Kidney glomerular epithelial cell (primary cell): ENCODE measurements around the gene JMJD1C.

Source experiments
- DNase-seq: peaks from one replicate; lab custom pipeline; 2025; lab: John Stamatoyannopoulos, UW

The JMJD1C gene

DNA sequence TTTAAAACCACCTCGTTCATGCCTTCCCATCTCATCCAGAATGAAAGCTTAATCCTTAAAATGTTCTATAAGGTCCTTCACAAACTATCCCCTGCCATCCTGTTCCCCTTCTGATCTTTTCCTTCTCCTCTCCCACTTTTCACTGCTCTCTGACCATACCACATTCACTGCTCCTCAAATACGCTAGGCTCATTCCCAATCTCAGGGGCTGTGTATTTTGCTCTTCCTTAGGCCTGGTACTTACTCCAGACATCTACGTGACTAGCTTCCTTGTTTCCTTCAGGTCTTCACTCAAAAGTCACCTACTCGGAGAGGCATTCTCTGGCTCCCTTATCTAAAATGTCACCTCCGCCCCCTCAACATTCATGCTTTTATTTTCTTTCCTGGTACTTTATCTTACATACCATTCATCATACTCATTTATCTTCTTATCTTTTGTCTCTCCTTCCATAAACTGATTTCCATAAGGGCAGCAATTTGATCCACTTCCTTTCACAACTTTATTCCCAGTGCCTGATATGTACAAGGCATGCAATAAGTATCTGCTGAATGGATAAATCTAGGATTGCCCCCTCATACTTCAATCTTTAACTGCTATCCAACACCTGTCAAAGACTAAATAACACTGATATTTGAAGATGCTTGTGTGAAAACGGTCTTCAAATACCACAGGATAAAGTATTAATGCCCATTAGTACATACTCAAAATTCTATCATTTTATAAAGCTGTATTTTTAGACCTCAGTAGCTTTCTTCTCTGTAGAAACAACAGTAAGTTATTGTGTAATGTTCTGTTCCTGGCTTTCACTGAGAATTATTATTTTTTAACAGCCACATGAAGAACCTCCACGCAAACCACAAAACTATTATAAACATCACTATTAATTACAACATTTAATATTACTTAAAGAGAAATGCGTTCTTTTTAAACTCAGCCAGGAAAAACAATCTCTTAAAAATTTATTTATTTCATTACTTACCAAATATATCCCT lies 27.0 kb downstream of the JMJD1C start:
- DNase-seq, result no peak

DNA sequence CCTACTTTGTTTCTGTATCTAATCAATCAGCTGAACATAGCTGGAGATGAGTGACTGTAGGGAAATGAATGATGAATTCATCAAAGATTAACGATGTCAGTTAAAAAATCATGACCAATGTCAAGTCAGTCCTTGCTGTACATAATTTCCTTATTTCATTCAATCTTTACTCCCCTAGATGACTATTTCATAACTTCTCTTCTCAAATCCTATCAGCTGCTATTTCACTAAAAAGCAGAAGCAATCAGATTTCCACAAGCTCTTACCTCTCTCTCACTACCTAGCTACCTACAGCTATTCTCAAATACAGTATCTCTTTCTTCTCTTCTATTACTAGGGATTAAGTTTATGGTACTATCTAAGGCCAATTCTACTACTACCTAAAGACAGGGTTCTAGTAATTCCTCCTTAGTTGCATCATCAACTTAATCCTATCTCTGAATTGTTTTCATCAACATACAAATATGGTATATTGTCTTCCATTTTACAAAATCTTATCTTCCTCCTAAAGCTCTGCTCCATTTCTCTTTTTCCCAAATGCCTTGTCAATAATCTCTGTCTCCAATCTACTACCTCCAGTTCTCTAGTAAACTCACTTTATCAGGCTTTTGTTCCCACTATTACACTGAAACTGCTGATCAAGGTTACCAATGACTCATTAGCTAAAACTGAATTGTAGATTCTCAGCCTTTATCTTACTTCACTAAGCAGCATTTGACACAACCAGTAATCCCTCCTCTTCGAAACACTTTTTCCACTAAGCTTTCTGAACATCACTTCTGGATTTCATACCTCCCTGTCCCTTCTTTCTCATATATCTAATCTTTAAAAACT lies 28.4 kb downstream of the JMJD1C start:
- no peak for DNase-seq

DNA sequence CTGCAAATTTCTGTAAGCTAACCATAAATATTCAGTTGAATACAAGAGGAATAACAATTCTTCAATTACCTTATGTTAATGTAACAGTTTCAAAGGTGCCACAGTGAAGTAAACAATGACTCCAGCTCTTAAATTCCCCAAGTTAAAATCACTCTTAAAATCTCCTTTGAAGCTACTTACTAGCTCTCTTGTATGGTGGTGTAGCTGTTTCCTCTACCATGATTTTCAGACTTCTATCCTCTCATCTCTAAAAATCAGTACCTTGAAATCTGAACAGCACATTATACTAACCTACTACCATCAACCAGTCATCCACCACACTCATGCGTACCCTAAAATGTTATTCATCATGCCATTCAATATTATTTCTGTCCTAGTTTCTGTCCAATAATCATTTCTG lies 29.6 kb downstream of the JMJD1C start:
- no peak for DNase-seq

DNA sequence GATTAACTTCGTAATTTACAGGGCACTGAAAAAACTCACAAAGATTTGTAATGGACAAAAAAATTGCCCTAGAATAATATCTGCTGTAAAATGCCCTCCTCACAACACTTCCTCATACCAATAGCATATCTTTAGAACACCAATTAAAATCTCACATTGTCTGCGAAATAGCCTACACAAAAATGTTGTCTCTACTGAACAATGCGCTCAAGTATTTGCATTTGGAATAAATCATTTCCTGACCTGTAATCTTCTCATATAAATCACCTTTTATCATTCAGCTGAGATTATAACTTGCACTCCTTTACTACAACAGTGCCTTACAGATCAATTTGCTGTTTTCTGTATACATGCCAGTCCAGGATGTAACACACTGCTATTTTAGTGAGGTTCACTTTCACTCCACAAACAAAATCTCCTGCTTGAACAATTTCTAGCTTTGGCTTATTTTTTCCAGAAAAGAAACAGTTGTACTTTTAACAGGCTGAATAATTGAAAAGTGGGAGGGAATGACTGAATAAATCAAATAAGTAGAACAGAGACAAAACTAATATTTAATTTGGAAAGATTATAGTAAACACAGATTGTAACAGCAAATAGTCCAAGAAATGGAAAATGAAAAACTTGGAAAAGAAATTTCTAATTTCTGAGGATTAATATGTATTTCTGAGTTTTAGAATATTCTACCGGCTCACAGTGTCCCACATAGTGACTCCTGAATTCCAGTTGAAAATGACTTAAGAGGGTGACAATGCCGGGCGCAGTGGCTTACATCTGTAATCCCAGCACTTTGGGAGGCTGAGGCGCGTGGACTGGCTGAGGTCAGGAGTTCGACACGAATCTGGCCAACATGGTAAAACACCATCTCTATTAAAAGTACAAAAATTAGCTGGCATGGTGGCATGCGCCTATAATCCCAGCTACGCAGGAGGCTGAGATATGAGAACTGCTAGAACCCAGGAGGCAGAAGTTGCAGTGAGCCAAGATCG lies 30.6 kb downstream of the JMJD1C start:
- DNase-seq, result no peak

DNA sequence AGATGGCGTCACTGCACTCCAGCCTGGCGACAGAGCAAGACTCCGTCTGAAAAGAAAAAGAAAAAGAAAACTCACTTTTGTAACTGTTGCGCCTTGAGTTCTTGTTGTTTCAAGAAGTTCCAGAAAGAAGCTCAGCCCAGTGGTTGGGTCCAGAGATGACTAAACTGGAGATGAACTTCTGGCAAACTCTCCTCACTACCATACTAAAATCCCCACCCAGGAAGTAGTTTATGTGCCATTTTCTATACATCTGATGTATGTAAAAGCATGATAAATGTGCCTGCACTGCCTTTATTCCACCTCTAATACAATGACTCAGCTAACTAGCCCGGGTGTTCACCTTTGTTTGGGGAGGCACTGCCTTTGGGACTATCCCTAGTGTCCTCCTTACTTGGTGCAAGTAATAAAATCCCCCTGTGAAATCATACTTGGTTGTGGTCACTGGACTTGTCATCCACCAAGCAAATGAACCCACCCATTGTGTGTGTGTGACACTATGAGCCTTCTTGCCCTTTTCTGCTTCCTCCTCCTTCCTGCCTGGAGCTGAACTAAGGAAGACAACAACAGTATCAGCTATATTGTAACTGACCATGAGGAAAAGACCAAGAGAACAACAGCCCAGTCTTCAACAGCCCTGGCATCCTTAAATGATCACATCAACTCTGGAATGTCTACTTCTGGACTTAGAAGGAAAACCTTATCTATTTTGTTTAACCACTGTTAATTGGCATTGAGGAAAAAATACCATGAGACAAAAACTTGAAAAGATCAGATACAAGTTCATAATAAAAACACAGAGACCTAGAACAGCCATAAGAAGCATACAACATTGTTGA lies 33.6 kb downstream of the JMJD1C start:
- DNase-seq, result no peak

DNA sequence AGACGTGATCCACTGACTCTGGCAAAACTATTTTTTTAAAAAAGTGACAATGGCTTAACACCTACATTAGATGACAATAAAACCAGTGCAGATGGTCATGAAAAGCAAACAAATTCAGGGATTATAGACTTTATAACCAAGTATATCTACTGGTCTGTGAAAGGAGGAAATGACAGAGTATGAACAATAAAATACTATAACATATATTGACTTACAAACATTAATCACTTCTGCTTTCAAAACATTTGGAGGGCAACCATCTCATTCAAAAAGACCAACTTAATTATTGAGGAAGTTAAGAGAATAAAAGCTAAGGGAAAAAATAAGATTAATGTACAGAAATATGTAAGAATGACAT lies 34.8 kb downstream of the JMJD1C start:
- DNase-seq, result no peak

DNA sequence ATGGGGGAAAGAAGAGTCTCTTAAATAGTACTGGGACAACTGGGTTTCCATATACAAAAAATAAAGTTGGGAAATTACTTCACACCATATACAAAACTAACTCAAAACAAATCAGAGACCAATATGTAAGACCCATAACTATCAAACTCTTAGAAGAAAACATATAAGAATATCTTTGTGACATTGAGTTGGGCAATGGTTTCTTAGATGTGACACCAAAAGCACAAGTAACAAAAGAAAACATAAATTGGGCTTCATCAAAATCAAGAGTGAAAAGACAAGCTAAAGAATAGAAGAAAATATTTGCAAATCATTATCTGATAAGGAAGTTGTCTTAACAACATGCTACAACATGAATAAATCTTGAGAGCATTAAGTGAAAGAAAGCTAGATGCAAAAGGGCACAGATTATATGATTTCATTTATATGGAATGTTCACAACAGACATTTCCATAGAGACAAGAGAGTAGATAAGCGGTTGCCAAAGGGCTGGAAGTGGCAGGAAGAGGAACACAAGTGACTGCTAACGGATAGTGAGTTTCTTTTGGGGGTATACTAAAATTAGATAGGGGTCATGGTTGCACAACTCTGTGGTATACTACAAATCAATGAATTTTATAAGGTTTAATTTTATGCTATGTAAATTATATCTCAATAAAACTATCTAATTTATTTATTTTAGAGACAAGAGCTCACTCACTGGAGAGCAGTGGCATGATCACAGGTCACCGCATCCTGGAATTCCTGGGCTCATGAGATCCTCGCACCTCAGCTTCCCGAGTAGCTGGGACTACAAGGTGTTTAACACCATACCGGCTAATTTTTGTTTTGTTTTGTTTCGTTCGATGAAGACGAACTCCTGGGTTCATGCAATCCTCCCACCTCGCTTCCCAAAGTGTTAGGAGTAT lies 35.4 kb downstream of the JMJD1C start:
- peak; percentile 67 for DNase-seq

DNA sequence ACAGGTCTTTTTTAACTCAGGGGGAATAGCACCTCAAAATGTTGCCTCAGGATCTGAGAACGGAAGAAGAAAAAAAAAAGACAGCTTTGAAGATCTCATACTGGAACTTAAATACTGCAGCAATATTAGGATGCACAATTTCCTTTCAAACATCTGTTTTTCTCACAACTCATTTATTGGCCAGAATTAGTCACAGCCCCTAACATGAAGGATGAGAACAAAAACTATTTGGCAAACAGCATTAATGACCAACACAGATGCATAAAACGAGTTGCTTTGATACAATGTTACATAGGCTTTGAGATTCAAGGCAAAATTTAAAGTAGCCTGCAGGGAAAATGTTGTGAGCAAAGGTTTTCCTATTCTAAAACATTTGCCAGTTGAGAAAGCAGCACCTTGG lies 36.5 kb downstream of the JMJD1C start:
- DNase-seq, result no peak

DNA sequence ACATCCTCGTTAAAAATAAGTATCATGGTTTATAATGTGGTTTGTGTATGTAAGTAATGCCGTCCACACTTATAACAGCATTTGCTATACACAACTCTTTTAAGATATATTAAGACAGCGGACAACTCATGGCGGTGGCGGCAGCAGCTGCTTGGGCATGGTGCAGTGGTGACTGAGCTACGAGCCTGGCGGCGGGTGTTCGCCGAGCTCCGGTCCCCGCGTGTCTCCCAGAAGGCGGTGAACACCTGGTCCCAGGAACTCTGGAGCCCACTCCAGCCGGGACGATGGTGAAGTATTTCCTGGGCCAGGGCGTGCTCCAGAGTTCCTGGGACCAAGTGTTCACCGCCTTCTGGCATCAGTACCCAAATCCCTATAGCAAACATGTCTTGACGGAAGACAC lies 38.8 kb downstream of the JMJD1C start:
- no peak for DNase-seq

DNA sequence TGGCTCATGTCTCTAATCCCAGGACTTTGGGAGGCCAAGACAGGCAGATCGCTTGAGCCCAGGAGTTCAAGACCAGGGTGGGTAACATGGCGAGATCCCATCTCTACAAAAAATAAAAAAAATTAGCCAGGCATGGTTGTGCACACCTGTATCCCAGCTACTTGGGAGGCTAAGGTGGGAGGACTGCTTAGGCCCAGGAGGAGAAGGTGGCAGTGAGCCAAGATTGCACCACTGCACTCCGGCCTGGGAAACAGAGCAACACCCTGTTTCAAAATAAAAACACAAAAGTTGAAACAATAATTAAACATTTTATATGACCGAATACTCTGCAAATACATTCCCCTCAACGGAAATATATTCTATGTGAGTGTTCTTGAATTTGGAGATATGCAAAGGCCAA lies 40.3 kb downstream of the JMJD1C start:
- DNase-seq, result no peak

DNA sequence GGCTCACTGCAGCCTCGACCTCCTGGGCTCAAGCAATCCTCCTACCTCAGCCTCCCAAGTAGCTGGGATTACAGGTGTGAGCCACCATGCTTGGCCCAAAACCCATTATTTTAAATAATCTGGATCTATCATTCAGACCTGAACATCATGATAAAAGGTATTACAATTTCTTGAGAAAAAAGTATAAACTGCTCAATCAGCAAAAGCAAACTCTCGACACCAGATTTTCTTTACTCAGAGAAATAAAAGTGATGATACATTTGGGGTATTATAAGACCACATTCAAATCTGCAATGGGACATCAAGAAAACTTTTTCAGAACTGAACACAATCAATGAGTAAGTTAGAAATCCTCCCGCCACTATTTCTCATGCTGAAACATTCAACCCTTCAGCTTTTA lies 41.2 kb downstream of the JMJD1C start:
- no peak for DNase-seq

DNA sequence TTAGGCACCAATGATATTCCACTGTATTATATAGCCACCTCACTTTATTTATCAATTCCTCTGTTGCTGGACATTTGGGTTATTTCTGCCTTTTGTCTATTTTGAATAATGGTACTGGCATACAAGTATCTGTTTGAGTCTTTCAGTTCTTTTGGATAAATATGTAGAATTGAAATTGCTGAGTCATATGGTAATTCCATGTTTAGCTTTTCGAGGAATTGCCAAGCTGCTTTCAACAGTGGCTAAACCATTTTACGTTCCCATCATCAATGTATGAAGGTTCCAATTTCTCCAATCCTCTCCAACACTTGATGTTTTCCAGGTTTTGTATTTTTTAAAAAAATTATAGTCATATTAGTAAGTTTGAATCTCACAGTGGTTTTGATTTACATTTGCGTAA lies 42.3 kb downstream of the JMJD1C start:
- DNase-seq, result no peak

DNA sequence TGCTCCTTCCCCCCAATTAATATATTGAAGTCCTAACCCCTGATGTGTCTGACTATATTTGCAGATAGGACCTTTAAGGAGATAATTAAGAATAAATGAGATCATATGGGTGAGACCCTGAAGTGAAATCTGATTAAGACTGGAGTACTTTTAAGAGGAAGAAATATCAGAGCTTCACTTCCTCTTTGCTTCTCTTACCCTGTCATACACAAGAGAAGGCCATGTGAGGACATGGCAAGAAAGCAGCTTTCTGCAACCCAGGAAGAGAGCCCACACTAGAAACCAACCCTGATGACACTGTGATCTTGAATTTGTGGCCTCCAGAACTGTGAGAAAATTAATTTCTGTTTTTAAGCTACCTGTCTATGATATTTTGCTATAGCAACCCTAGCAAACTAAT lies 44.2 kb downstream of the JMJD1C start:
- no peak for DNase-seq

DNA sequence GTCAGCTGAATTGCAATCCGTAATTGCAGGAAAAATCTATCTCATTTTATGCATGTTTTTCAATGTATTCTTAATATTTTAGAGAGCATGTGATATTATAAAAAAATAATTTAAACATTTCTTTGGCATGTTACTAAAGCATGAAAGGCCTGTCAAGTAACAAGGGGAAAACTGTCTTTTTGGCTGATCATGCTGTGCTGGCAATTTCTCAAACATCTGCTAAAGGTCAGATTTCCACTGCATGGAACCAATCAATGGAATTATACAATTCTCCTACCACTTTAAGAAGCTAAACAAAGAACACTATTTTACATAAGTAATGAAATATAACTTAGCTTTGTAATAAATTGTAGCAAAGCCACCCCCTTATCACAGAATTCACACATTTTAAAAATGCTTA lies 49.4 kb downstream of the JMJD1C start:
- no peak for DNase-seq

DNA sequence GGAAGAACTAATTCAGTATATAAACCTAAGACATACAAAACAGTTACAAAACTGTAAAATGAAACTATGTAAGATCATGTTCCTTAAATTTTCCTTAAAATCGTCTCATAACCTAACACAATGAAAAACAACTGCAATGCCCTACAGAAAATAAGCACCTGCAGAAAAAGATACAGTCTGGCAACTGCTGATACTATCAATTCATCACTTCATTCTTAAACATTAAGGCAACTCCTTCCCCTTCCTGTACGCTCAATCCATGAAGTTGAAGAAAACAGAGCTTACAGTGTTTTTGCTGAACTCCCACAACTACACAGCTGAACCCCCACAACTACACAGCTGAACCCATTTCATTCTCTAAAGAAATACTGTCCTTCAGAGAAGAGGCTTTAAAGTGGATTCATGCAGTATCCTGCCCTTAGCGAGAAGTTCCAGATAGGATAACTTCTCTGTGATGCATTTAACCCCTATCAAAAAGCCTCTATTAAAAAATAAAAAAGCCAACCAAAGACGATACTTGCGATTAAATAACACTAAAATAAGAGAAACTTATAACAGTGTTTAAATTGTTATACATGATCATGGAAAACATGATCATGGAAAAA lies 50.0 kb downstream of the JMJD1C start:
- no peak for DNase-seq

DNA sequence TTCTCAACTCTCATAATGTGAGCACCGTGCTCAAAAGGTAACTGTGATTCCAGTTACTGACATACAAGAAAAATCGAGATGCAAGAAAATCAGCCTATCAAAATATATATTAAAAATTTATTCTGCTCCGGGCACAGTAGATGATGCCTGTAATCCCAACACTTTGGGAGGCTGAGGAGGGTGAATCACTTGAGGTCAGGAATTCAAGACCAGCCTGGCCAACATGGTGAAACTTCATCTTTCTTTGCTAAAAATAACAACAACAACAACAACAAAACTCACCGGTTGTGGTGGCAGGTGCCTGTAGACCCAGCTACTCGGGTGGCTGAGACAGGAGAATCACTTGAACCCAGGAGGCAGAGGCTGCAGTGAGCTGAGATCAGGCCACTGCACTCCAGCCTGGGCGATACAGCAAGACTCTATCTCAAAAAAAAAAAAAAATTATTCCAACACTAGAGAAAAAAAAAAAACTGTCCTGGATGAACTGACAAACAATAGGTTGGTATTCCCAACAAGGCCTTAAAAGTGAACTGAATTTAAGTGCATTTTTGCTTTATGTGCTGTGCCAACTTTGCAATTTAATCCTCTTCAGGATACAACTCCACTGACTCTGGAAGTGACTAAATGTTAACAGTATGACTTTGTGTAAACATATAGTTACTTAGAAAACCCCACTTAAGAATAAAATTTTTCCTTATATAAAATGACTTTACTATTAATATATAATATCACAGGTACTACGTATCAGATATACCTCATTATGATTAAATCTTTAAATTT lies 51.1 kb downstream of the JMJD1C start:
- DNase-seq, result no peak

DNA sequence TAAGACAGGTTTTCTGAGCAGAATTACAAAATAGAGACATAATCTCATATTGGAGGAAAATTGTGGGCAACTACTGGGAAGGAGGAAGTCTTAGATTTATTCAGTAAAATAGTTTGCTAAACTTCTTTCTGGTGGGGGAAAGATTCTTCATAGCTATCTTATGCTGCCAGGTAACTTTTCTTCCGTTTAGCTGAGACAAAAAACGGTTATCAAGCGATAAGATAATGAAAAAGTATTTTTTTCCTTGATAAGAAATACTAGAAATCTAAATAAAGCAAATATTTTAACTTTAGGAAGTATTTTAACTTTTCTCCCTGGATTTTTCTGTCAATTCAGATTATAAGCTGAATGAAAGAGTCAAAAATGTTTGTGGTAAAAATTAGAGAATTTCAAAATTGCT lies 52.3 kb downstream of the JMJD1C start:
- no peak for DNase-seq

DNA sequence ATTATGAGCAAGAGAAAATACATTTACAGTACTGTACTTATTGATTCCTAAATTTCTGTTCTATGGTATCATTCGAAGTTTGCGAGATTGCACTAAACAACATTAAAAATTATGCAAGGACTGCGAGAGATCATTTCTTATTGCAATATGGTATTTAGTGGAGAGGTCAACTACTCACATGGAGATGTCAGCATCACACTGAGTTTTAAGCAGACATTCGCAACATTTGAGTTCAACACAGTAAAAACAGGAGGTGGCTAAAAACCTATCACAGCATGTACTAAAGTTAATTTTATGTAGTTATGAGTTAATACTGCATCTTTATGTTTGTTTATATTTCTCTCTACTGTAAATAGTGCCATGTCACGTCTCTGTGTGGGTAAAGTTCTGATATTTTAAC lies 53.5 kb downstream of the JMJD1C start:
- no peak for DNase-seq

DNA sequence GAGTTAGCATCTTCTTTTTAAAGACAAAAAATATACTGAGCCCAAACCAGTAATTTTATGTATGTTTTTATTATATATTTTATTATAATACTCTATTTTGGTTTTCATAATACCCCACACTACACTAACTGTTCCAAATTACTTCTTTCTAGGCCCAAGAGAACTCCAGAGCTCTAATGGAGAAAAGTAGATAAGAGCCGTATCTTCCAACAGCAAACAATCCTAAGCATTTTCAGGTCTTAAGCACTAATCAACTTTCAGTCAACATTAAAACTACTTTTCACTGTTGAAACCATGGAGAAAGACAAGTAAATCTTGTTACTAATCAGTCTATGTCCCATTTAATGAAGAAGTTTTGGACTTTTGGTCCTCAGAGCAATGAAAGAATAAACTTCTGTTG lies 55.1 kb downstream of the JMJD1C start:
- DNase-seq, result no peak
